Activated T-cell treated with anti-CD3 and anti-CD28 coated beads, Interleukin-2, amount 50 U/mL, for 72 hours (primary cell): ENCODE measurements around the gene OPCML. TPM values are rescaled to one million over a fixed set of nuclear protein-coding genes. Genes with fewer than 3 reads are reported as not detected.

ENCODE experiments used
- ATAC-seq, 2 donors: fragments of 150-1000 bp; cut with Tn5 transposase; replicated peaks in 1 of 2; 2 replicates each; pipeline ENCODE4 v1.10.0; 2021; ENCODE audit warnings: moderate library complexity in 2 of 2, mild to moderate bottlenecking in 1 of 2
- DNase-seq, 2 donors: peaks; one replicate each; pipeline ENCODE4 v3.0.0; 2021 to 2022; ENCODE audit warnings: mixed read lengths in 1 of 2
- H3K27ac Mint-ChIP-seq: one replicate; pipeline ENCODE4 v1.8.0; 2022; ENCODE audit warnings: mild to moderate bottlenecking, moderate library complexity, mixed read lengths
- H3K27me3 Mint-ChIP-seq: one replicate; pipeline ENCODE4 v1.8.0; 2022; ENCODE audit warnings: low read depth, mixed read lengths
- H3K36me3 Mint-ChIP-seq, 2 donors: one replicate each; pipeline ENCODE4 v1.8.0; 2022; ENCODE audit warnings: mixed read lengths in 2 of 2, mild to moderate bottlenecking in 1 of 2; ENCODE audit not compliant: insufficient read depth in 2 of 2
- H3K4me1 Mint-ChIP-seq: one replicate; pipeline ENCODE4 v1.8.0; 2022; ENCODE audit warnings: low read depth, mixed read lengths
- H3K4me3 Mint-ChIP-seq, 2 donors: one replicate each; pipeline ENCODE4 v1.8.0; 2022; ENCODE audit warnings: mild to moderate bottlenecking in 2 of 2, mixed read lengths in 2 of 2, moderate library complexity in 2 of 2
- H3K9me3 Mint-ChIP-seq, 2 donors: one replicate each; pipeline ENCODE4 v1.8.0; 2022; ENCODE audit warnings: mixed read lengths in 2 of 2
- total RNA-seq, 2 donors: library from RNA; stranded (reverse); gene quantifications; one replicate each; pipeline ENCODE4 v1.2.3, GENCODE V29; 2022

OPCML gene
- total RNA-seq, 2 donors from 2014 or later, result not detected

DNA sequence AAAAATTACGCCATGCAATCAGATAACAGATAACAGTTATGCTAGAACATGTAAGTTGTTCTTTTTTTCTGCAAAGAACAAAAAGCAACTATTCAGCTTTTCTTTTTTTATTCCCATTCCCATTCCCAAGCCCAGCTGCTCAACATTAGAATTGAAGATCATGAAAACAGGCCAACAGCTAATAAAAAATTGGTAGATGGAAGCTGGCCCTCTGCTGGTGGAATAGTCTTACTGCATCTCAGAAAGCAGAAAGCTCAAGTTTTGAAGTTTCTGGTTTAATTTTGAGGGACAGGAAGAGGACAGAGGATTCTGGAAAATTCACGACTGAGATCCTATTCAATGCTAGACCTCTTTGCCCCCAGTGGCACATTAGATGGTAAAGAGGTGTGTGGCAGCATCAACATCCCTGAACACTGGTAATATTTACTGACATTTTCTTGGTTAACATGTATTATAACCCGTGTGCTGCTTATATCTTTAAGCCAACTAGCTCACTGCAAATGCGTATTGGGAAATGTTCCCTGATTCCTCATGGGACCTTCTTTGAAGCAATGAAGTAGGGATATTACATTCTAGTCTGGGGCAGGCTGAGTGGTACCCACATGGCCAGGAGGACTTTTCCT, 591.2 kb downstream of the OPCML start:
- Mint-ChIP-seq H3K9me3 (no peaks in the 10 kb centered on the region), H3K36me3 (peaks cover 3% of the 10 kb centered on the region in 2 donors), H3K27me3 (peaks cover 27% of the 10 kb centered on the region), H3K4me1 (peaks cover 4% of the 10 kb centered on the region), H3K4me3 (no peak overlapping the region), H3K27ac (no peak overlapping the region)
- ATAC-seq, result no peak
- DNase-seq, result peak in 1 of 2 donors; percentile 5

DNA sequence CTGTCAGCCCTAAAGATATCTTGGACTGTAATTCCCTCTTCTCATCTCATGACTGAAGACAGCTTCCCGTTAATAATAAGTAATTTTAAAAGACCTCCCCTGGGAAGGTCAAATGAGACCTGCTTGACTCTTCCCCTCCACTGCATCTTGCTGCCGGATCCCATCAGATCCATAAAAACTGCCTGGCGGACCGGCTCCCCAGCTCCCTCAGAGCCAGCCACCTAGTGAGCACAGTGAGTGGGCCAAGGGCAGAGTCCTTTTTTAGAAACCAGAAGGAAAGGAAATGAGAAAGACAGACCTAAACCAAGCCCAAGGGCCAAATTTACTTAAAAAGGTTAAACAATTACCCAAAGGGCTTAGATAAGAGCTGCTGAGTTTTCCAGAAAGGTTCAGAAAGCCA, 595.3 kb downstream of the OPCML start:
- Mint-ChIP-seq H3K9me3 (no peaks in the 10 kb centered on the region), H3K27ac (no peak overlapping the region), H3K36me3 (no peaks in the 10 kb centered on the region), H3K27me3 (peaks cover 2% of the 10 kb centered on the region), H3K4me3 (no peak overlapping the region), H3K4me1 (no peaks in the 10 kb centered on the region)
- DNase-seq (no peak), ATAC-seq (no peak)

DNA sequence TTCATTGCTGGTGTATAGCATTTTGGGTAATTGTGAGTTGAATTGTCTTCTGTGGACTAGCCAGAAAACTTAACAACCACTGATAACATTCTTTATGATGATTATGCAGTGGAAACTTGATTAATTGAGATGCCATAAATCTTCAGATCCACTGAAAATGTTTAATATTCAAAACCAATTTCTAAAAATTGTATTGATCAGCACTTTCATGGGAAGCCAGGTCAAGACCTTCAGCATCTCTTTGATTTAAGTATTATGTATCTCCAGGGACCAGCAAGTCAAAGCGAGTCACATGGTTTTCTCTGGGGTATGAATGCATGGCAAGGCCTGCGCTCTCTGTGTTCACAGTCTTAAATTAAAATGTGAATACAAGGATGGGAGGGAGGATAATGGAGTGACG, 596.9 kb downstream of the OPCML start:
- Mint-ChIP-seq H3K4me3 (no peak overlapping the region), H3K36me3 (no peaks in the 10 kb centered on the region), H3K9me3 (no peaks in the 10 kb centered on the region), H3K4me1 (no peaks in the 10 kb centered on the region), H3K27me3 (no peaks in the 10 kb centered on the region), H3K27ac (no peak overlapping the region)
- DNase-seq, result no peak
- ATAC-seq, result no peak

- Mint-ChIP-seq H3K36me3 (no peaks in the 10 kb centered on the region), H3K27ac (no peak overlapping the region), H3K9me3 (peaks cover 2 to 3% of the 10 kb centered on the region in 2 donors), H3K27me3 (no peaks in the 10 kb centered on the region), H3K4me3 (no peak overlapping the region), H3K4me1 (no peaks in the 10 kb centered on the region)
- DNase-seq (no peak), ATAC-seq (no peak)
These were observed 598.6 kb downstream of the OPCML start for GRCh38 chr11:132933703-132934102.

DNA sequence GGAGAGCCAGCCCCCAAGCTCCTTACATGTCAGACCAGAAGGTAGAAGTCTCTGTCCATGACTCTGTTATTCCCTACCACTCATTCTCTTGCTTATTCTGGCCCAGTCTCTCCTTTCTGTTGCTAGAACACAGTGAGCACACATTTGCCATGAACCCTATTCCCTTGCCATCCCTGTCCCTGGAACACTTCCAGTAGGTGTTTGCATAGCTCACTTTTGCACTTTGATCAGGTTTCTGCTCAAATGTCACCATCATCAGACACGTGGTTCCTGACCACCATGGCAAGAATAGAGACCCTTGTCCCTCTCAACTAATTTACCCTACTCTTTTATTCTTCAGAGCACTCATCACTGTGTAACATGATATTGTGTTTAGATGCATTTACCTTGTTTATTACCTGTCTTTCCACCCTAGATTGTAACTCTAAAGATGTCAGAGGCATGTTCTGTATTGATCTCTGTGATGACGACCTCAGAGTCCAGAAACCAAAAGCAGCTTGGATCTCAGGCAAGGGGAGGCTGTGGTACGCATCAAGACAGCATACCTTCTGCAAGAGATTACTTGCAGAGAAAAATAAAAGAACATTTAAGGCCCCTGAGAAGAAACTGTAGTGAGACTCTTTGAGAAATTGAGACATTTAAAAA, 606.4 kb downstream of the OPCML start:
- peaks cover 3 to 4% of the 10 kb centered on the region in 2 donors for H3K9me3 Mint-ChIP-seq
- DNase-seq, result no peak
- H3K4me3 Mint-ChIP-seq, result no peak overlapping the region
- no peaks in the 10 kb centered on the region for H3K4me1 Mint-ChIP-seq
- H3K27ac Mint-ChIP-seq, result no peak overlapping the region
- H3K36me3 Mint-ChIP-seq, result no peaks in the 10 kb centered on the region
- no peak for ATAC-seq
- no peaks in the 10 kb centered on the region for H3K27me3 Mint-ChIP-seq

GRCh38 chr11:132921597-132921996, 610.7 kb downstream of the OPCML start:
- Mint-ChIP-seq H3K27me3 (no peaks in the 10 kb centered on the region), H3K4me3 (no peak overlapping the region), H3K4me1 (no peaks in the 10 kb centered on the region), H3K36me3 (no peaks in the 10 kb centered on the region), H3K27ac (no peak overlapping the region), H3K9me3 (peaks cover 0 to 4% of the 10 kb centered on the region in 2 donors)
- ATAC-seq, result no peak
- no peak for DNase-seq

GRCh38 chr11:132920451-132921096, 611.7 kb downstream of the OPCML start:
- ATAC-seq (no peak), DNase-seq (no peak)
- H3K27ac Mint-ChIP-seq, result no peak overlapping the region
- H3K4me3 Mint-ChIP-seq, result no peak overlapping the region
- H3K27me3 Mint-ChIP-seq, result no peaks in the 10 kb centered on the region
- no peaks in the 10 kb centered on the region for H3K4me1 Mint-ChIP-seq
- H3K9me3 Mint-ChIP-seq, result peaks cover 0 to 4% of the 10 kb centered on the region in 2 donors
- H3K36me3 Mint-ChIP-seq, result no peaks in the 10 kb centered on the region

DNA sequence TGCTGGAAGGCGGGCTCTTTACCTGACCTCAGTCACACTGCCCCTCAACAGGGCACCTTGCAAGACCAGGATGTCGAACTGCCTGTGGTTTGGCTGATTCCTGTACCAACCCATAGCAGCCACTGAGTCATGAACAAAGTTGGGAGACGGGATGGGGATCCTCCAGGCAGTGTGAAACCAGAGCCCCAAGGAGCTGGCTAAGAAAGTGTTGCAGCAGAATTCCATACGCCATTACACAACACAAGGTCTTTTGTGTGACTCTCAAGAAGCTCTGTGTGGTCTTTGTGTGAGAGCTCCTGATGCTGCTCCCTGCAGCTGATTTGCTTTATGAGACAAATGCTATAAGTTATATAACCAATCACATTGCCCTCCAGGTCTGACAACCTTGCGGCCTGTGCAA, 617.7 kb downstream of the OPCML start:
- DNase-seq, result no peak
- H3K36me3 Mint-ChIP-seq, result no peaks in the 10 kb centered on the region
- no peak overlapping the region for H3K27ac Mint-ChIP-seq
- H3K4me1 Mint-ChIP-seq, result no peaks in the 10 kb centered on the region
- H3K4me3 Mint-ChIP-seq, result no peak overlapping the region
- H3K27me3 Mint-ChIP-seq, result no peaks in the 10 kb centered on the region
- ATAC-seq, result no peak
- no peaks in the 10 kb centered on the region for H3K9me3 Mint-ChIP-seq

GRCh38 chr11:132913886-132914285, 618.4 kb downstream of the OPCML start:
- H3K4me1 Mint-ChIP-seq, result no peaks in the 10 kb centered on the region
- H3K9me3 Mint-ChIP-seq, result no peaks in the 10 kb centered on the region
- no peak for ATAC-seq
- no peak for DNase-seq
- H3K4me3 Mint-ChIP-seq, result no peak overlapping the region
- H3K27me3 Mint-ChIP-seq, result no peaks in the 10 kb centered on the region
- no peak overlapping the region for H3K27ac Mint-ChIP-seq
- H3K36me3 Mint-ChIP-seq, result no peaks in the 10 kb centered on the region

DNA sequence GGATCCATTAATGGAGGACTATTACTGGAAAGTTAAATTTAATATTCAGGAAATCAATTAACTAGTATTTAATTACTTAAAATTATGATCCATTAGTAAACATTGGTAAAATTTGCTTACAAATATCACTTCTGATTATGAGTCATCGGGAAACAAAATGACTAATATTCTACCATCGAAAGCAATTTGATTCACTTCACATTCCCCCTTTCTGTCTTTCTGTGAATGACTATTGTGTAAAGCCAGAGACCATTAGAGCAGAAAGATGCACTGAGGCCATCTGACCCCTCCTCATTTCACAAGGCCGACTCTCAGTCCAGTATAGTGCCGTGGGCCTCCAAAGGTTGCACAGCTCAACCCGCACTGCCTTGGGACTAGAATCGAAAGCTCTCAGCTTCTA, 619.0 kb downstream of the OPCML start:
- no peak overlapping the region for H3K27ac Mint-ChIP-seq
- ATAC-seq (no peak), DNase-seq (no peak)
- H3K4me3 Mint-ChIP-seq, result no peak overlapping the region
- no peaks in the 10 kb centered on the region for H3K9me3 Mint-ChIP-seq
- H3K27me3 Mint-ChIP-seq, result no peaks in the 10 kb centered on the region
- H3K4me1 Mint-ChIP-seq, result no peaks in the 10 kb centered on the region
- H3K36me3 Mint-ChIP-seq, result no peaks in the 10 kb centered on the region

GRCh38 chr11:132911186-132911585, 621.1 kb downstream of the OPCML start:
- Mint-ChIP-seq H3K4me3 (no peak overlapping the region), H3K27ac (no peak overlapping the region), H3K36me3 (no peaks in the 10 kb centered on the region), H3K4me1 (no peaks in the 10 kb centered on the region), H3K9me3 (no peaks in the 10 kb centered on the region), H3K27me3 (no peaks in the 10 kb centered on the region)
- DNase-seq (no peak), ATAC-seq (no peak)

DNA sequence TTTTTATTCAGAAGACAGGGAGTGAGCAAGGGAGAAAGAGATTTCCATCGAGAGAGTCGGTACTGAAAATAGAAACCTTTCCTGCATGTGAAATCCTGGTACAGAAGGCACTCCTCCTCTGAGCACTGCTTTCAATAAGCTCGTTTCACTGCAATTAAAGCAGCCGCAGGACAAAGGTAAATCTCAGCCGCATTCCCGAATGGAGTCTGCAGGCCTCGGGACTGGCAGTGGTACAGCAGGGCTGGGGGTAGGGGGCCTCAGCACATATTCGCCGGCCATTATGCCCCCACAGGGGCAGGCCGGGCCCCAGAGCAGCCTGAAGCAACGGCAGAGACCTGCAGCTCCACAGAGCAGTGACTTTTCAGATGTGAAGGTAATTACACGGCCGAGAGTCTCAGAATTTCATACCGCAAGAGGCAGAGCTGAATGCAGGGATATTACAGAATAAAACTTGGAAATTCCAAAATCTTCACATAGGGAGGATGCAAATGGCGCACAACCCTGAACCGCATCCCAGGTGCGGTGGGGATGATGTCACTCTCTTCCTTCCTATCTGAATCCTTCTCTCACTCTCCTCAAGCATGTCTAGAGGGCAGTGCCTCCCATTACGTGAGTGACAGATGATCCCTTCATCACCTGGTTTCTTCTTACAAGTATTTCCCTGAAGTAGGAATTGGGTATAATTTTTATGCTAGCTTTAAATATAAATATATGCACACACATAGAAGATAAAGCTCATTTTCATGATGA, 622.1 kb downstream of the OPCML start:
- ATAC-seq (no peak), DNase-seq (no peak)
- Mint-ChIP-seq H3K27me3 (no peaks in the 10 kb centered on the region), H3K27ac (no peak overlapping the region), H3K4me1 (no peaks in the 10 kb centered on the region), H3K36me3 (no peaks in the 10 kb centered on the region), H3K4me3 (no peak overlapping the region), H3K9me3 (no peaks in the 10 kb centered on the region)

DNA sequence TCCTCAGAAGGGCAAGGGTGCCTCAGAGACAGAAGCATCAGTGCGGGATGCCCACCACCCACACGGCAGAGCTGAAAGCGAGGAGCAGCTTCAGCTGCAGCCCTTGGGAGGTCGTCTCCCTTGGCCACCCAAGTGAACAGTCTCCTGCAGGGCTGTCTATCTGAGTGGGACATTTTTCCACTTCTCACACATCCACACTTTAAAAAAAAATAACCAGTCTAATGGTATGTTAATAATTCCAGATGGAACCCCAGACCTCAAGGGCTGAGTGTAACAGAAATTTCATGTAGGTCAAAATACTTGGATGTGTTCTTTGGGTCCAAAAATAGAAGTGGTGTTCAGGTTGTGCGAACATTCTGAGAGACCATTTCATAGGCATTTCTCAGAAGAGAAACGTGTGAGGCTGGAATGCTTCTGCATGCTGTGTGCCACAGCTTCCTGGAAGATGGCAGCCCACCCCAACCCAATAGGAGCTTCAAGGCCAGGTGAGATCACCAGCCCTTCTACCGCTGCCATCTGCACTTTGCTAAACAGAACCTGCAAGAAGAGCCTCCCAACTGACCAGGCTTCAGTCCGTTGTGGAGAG, 623.2 kb downstream of the OPCML start:
- ATAC-seq, result no peak
- no peak for DNase-seq

More for the DNA sequence above, 623.2 kb downstream of the OPCML start:
- Mint-ChIP-seq H3K27ac (no peak overlapping the region), H3K4me1 (no peaks in the 10 kb centered on the region), H3K27me3 (no peaks in the 10 kb centered on the region), H3K36me3 (no peaks in the 10 kb centered on the region), H3K4me3 (no peak overlapping the region), H3K9me3 (no peaks in the 10 kb centered on the region)
